ENCODE results near the gene TOB2. TPM values are rescaled to one million over a fixed set of nuclear protein-coding genes. Genes with fewer than 3 reads are reported as not detected.

Gene TOB2, protein sequence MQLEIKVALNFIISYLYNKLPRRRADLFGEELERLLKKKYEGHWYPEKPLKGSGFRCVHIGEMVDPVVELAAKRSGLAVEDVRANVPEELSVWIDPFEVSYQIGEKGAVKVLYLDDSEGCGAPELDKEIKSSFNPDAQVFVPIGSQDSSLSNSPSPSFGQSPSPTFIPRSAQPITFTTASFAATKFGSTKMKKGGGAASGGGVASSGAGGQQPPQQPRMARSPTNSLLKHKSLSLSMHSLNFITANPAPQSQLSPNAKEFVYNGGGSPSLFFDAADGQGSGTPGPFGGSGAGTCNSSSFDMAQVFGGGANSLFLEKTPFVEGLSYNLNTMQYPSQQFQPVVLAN
- 10 to 100 TPM; 56.4 to 59.8 TPM for total RNA-seq
- polyA plus RNA-seq = 24.8 TPM

DNA sequence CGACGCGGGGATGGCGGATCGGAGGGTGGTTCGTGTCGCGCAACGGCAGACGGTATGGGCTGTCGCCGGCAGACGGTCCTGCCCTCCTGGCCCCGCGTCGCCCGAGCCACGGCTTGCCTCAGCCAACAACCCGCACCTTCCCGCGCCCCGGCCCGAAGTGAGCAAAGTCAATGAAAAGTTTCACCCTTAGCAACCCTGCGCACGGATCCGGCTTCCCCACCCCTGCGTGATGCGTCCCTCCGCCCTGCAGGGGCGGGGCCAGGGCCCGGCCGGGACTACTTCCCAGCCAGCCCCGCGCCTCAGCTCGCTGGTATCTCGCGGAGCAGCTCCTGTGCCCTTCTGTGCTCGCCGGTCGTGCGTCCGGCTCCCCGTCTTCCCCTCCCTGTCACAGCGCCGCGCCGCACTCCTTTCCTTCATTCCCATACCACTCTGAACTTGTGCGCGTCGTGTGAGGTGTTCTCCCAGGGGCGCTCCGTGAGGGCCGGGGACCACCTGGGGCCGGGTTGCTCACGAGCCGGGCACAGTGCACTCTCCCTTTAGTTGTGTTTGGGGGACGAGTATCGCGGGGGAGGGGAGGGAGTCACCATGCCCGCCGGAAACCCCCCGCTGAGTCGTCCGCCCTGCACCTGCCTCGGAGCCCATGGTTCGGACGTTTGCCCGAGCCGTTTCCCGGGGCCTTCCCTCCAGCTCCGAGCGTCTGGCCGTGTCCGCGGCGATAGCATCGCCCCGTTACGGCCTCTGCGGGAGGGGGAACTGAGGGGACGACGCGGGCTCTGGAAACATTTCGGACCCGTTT, at the start of gene TOB2:
TSS of gene TOB2 (minus strand) at position 163 of the 796 bp plus-strand sequence. CDS start 9,456 bp downstream, outside the sequence.
- CTCF ChIA-PET = interaction anchor here (1.0 to 2.6 kb wide), 5 partner anchors 15 to 80 kb away, joined by 3 to 18 read pairs (median 5); partner anchors contain the start of genes ACO2 and PHF5A
- peak within 1 kb of the TSS; percentile 90 to 98 (median 95) for H3K4me3 Mint-ChIP-seq
- peaks cover 27 to 40% (median 37%) of the 10 kb centered on the region in 3 donors for H3K4me1 Mint-ChIP-seq
- Histone ChIP-seq H3K4me1 (ENCODE audit: insufficient read depth, low read length) (peaks cover 5% of the 10 kb centered on the region), H3K4me3 (ENCODE audit: low read length) (peak within 1 kb of the TSS; percentile 96), H3K36me3 (ENCODE audit: insufficient read depth, low read length) (no peaks in the 10 kb centered on the region), H3K27me3 (ENCODE audit: insufficient read depth, low read length, poor library complexity, severe bottlenecking) (no peaks in the 10 kb centered on the region), H3K27ac (ENCODE audit: low read depth, low read length) (peak within 1 kb of the TSS; percentile 96), H3K9me3 (ENCODE audit: low read length) (no peaks in the 10 kb centered on the region)
- H3K27me3 Mint-ChIP-seq = no peaks in the 10 kb centered on the region
- H3K27ac Mint-ChIP-seq = peak within 1 kb of the TSS; percentile 91 to 99 (median 96)
- DNase-seq = peak; percentile 89 to 96 (median 92)
- peaks cover 0 to 48% (median 0%) of the 10 kb centered on the region in 3 donors for H3K36me3 Mint-ChIP-seq
- H3K9me3 Mint-ChIP-seq = no peaks in the 10 kb centered on the region
- POLR2A ChIA-PET = interaction anchor here (0.6 to 7.5 kb wide), 13 partner anchors 9 to 1855 kb away, joined by 3 to 109 read pairs (median 4); partner anchors contain the start of genes ACO2, DESI1, PHF5A and PMM1

- Mint-ChIP-seq H3K9me3 (no peaks in the 10 kb centered on the region), H3K36me3 (peaks cover 0 to 25% (median 0%) of the 10 kb centered on the region in 3 donors), H3K27me3 (no peaks in the 10 kb centered on the region), H3K4me3 (no peak overlapping the region), H3K4me1 (peaks cover 19 to 47% (median 35%) of the 10 kb centered on the region in 3 donors), H3K27ac (peak overlapping the region in 2 of 8 donors; percentile 17 to 25)
- ChIA-PET POLR2A (interaction anchor here (0.7 kb wide), 1 partner anchor 14 kb away, joined by 4 read pairs; no protein-coding TSS in a partner anchor), CTCF (no interaction called here)
- Histone ChIP-seq H3K4me1 (ENCODE audit: insufficient read depth, low read length) (no peaks in the 10 kb centered on the region), H3K36me3 (ENCODE audit: insufficient read depth, low read length) (no peaks in the 10 kb centered on the region), H3K27me3 (ENCODE audit: insufficient read depth, low read length, poor library complexity, severe bottlenecking) (no peaks in the 10 kb centered on the region), H3K27ac (ENCODE audit: low read depth, low read length) (no peak overlapping the region), H3K4me3 (ENCODE audit: low read length) (no peak overlapping the region), H3K9me3 (ENCODE audit: low read length) (no peaks in the 10 kb centered on the region)
- no peak for DNase-seq
Measured at GRCh38 chr22:41491374-41492100, 44.9 kb upstream of the TOB2 start.

- no peaks in the 10 kb centered on the region for H3K27me3 ChIP-seq (ENCODE audit: insufficient read depth, low read length, poor library complexity, severe bottlenecking)
- no peak overlapping the region for H3K4me3 ChIP-seq (ENCODE audit: low read length)
- no peak overlapping the region for H3K27ac ChIP-seq (ENCODE audit: low read depth, low read length)
- Mint-ChIP-seq H3K27me3 (no peaks in the 10 kb centered on the region), H3K36me3 (peaks cover 0 to 20% (median 0%) of the 10 kb centered on the region in 3 donors), H3K27ac (no peak overlapping the region), H3K4me3 (no peak overlapping the region), H3K9me3 (no peaks in the 10 kb centered on the region), H3K4me1 (peaks cover 27 to 57% (median 46%) of the 10 kb centered on the region in 3 donors)
- no peaks in the 10 kb centered on the region for H3K9me3 ChIP-seq (ENCODE audit: low read length)
- CTCF ChIA-PET = interaction anchor here (1.1 kb wide), 1 partner anchor 87 kb away, joined by 3 read pairs; no protein-coding TSS in a partner anchor
- H3K36me3 ChIP-seq (ENCODE audit: insufficient read depth, low read length) = no peaks in the 10 kb centered on the region
- no peaks in the 10 kb centered on the region for H3K4me1 ChIP-seq (ENCODE audit: insufficient read depth, low read length)
- no peak for DNase-seq
- POLR2A ChIA-PET = interaction anchor here (0.5 kb wide), 1 partner anchor 80 kb away, joined by 3 read pairs; no protein-coding TSS in a partner anchor
Measured at GRCh38 chr22:41488596-41489385, 42.2 kb upstream of the TOB2 start.

- Histone ChIP-seq H3K4me3 (ENCODE audit: low read length) (no peak overlapping the region), H3K36me3 (ENCODE audit: insufficient read depth, low read length) (no peaks in the 10 kb centered on the region), H3K9me3 (ENCODE audit: low read length) (no peaks in the 10 kb centered on the region), H3K27me3 (ENCODE audit: insufficient read depth, low read length, poor library complexity, severe bottlenecking) (no peaks in the 10 kb centered on the region), H3K4me1 (ENCODE audit: insufficient read depth, low read length) (no peaks in the 10 kb centered on the region), H3K27ac (ENCODE audit: low read depth, low read length) (no peak overlapping the region)
- CTCF ChIA-PET = interaction anchor here (1.1 kb wide), 1 partner anchor 86 kb away, joined by 3 read pairs; no protein-coding TSS in a partner anchor
- Mint-ChIP-seq H3K4me3 (no peak overlapping the region), H3K9me3 (no peaks in the 10 kb centered on the region), H3K27ac (peak overlapping the region in 1 of 8 donors; percentile 58), H3K36me3 (peaks cover 0 to 19% (median 0%) of the 10 kb centered on the region in 3 donors), H3K4me1 (peaks cover 29 to 60% (median 48%) of the 10 kb centered on the region in 3 donors), H3K27me3 (no peaks in the 10 kb centered on the region)
- POLR2A ChIA-PET = no interaction called here
- no peak for DNase-seq
Measured at GRCh38 chr22:41488076-41488475, 41.5 kb upstream of the TOB2 start.

DNA sequence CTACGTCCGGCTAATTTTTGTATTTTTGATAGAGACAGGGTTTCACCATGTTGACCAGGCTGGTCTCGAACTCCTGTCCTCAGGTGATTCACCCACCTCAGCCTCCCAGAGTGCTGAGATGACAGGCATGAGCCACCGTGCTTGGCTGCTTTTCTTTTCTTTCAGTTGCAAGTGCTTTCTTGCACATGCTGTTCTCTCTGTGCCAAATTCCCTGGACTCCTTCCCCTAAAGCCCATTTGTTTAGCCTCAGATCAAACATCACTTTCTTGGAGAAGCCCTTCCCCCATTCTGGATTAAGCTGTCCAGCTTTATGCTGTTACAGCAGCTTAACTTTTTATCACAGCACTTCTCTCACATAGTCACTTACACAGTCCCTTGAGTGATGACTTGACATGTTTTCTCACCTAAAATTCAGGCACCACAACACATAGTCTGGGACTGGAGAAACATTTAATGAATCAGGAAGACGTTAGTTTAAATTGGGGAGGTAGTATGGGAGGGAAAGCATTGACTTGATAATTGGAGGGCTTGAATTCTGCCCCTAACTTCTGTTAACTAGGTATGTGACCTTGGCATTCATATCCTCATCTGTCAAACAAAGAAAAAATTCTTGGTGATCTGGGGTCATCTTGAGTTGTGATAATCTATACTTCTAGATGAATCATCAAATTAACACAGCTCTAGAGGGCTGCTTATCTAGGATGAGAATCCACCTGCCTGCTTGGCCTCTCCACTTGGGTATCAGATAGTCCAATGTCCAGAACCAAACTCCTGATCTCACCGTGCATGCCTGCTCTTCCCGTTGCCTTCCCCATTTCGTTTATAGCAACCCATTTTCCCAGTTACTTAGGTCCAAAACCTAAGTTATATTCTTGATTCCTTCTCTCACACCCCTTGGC, 40.7 kb upstream of the TOB2 start:
- Histone ChIP-seq H3K4me1 (ENCODE audit: insufficient read depth, low read length) (no peaks in the 10 kb centered on the region), H3K27ac (ENCODE audit: low read depth, low read length) (no peak overlapping the region), H3K4me3 (ENCODE audit: low read length) (no peak overlapping the region), H3K27me3 (ENCODE audit: insufficient read depth, low read length, poor library complexity, severe bottlenecking) (no peaks in the 10 kb centered on the region), H3K36me3 (ENCODE audit: insufficient read depth, low read length) (no peaks in the 10 kb centered on the region), H3K9me3 (ENCODE audit: low read length) (no peaks in the 10 kb centered on the region)
- Mint-ChIP-seq H3K4me1 (peaks cover 35 to 67% (median 55%) of the 10 kb centered on the region in 3 donors), H3K4me3 (no peak overlapping the region), H3K9me3 (no peaks in the 10 kb centered on the region), H3K27me3 (no peaks in the 10 kb centered on the region), H3K36me3 (peaks cover 0 to 21% (median 0%) of the 10 kb centered on the region in 3 donors), H3K27ac (peak overlapping the region in 1 of 8 donors; percentile 29)
- ChIA-PET POLR2A (no interaction called here), CTCF (interaction anchor here (1.3 kb wide), 1 partner anchor 83 kb away, joined by 3 read pairs; no protein-coding TSS in a partner anchor)
- DNase-seq = no peak

DNA sequence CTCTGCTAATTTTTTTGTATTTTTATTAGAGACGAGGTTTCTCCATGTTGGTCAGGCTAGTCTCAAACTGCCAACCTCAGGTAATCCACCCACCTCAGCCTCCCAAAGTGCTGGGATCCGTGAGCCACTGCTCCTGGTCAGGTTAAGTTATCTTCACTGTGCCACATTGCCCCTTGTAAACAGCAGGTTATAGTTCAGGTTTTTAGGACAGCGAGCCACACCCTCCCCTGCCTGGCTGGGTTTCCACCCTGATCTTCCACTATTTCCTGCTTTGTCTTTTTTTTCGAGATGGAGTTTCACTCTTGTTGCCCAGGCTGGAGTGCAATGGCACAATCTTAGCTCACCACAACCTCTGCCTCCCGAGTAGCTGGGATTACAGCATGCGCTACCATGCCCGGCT, 38.4 kb upstream of the TOB2 start:
- no peak overlapping the region for H3K4me3 Mint-ChIP-seq
- Histone ChIP-seq H3K4me1 (ENCODE audit: insufficient read depth, low read length) (no peaks in the 10 kb centered on the region), H3K27ac (ENCODE audit: low read depth, low read length) (no peak overlapping the region), H3K4me3 (ENCODE audit: low read length) (no peak overlapping the region), H3K9me3 (ENCODE audit: low read length) (no peaks in the 10 kb centered on the region), H3K27me3 (ENCODE audit: insufficient read depth, low read length, poor library complexity, severe bottlenecking) (no peaks in the 10 kb centered on the region), H3K36me3 (ENCODE audit: insufficient read depth, low read length) (no peaks in the 10 kb centered on the region)
- peaks cover 39 to 77% (median 50%) of the 10 kb centered on the region in 3 donors for H3K4me1 Mint-ChIP-seq
- H3K9me3 Mint-ChIP-seq = no peaks in the 10 kb centered on the region
- no peak overlapping the region for H3K27ac Mint-ChIP-seq
- peaks cover 0 to 21% (median 0%) of the 10 kb centered on the region in 3 donors for H3K36me3 Mint-ChIP-seq
- H3K27me3 Mint-ChIP-seq = no peaks in the 10 kb centered on the region
- no peak for DNase-seq
- POLR2A ChIA-PET = interaction anchor here (0.6 kb wide), 1 partner anchor 21 kb away, joined by 4 read pairs; no protein-coding TSS in a partner anchor
- CTCF ChIA-PET = no interaction called here
